WERI-Rb-1 (cell line): Measurements from ENCODE around the gene TNXB.

ENCODE experiments used
- DNase-seq: peaks from one replicate; pipeline ENCODE4 v3.0.0-alpha.2; 2020
- H3K27ac ChIP-seq: fragments of 250-450 bp; sonication (Bioruptor Pico); 2 replicates; pipeline ENCODE4 v1.5.1; 2020; ENCODE audit warnings: mild to moderate bottlenecking, moderate library complexity
- H3K27me3 ChIP-seq: fragments of 250-450 bp; sonication (Bioruptor Pico); 2 replicates; pipeline ENCODE4 v1.5.1; 2021; ENCODE audit warnings: mild to moderate bottlenecking, low read depth, moderate library complexity; ENCODE audit not compliant: insufficient read depth, severe bottlenecking
- H3K36me3 ChIP-seq: fragments of 250-450 bp; sonication (Bioruptor Pico); 2 replicates; pipeline ENCODE4 v1.5.1; 2020; ENCODE audit warnings: mild to moderate bottlenecking, moderate library complexity
- H3K4me3 ChIP-seq: 2 replicates; pipeline ENCODE4 v1.5.1; 2011; ENCODE audit warnings: low read depth, mild to moderate bottlenecking, control low read depth, low read length
- H3K9me3 ChIP-seq: fragments of 250-450 bp; sonication (Bioruptor Pico); 2 replicates; pipeline ENCODE4 v1.5.1; 2021; ENCODE audit warnings: mild to moderate bottlenecking, moderate library complexity; ENCODE audit not compliant: severe bottlenecking
- CTCF ChIP-seq: IDR thresholded peaks from 2 replicates; pipeline ENCODE4 v1.5.1; 2011; ENCODE audit warnings: low read depth, mild to moderate bottlenecking, control low read depth, inconsistent platforms, low read length

TNXB gene

GRCh38 chr6:32111424-32112066 is 2.4 kb upstream of the TNXB start:
- Histone ChIP-seq H3K36me3 (peaks cover 20% of the 10 kb centered on the region), H3K9me3 (no peaks in the 10 kb centered on the region), H3K27me3 (peaks cover 24% of the 10 kb centered on the region), H3K4me3 (no peak overlapping the region), H3K27ac (no peak overlapping the region)
- DNase-seq = no peak
- no peak for TF ChIP-seq CTCF

DNA sequence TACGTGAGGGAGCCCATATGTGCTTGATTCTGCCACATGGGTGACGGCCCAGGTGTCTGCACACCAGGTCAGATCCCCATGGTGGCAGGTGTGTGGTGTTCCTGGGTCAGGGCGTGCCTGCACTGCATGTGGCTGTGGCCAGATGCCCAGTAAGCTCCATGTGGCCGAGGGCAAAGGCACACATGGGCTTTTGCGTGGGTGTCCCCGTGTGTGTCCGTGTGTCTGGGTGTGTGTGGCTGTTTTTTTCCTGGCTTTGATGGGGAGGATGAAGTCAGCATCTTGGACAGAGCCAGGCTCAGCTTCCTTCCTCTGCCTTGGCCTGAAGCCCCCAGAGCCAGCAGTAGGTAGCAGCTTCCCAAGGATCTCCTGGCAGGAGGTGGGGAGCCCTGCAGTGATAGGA is 1.5 kb upstream of the TNXB start:
- Histone ChIP-seq H3K9me3 (no peaks in the 10 kb centered on the region), H3K36me3 (peaks cover 11% of the 10 kb centered on the region), H3K4me3 (no peak overlapping the region), H3K27ac (no peak overlapping the region), H3K27me3 (peaks cover 25% of the 10 kb centered on the region)
- TF ChIP-seq CTCF = no peak
- no peak for DNase-seq

GRCh38 chr6:32109765-32110160 is 625 bp upstream of the TNXB start:
- Histone ChIP-seq H3K36me3 (peaks cover 5% of the 10 kb centered on the region), H3K27ac (no peak overlapping the region), H3K27me3 (peaks cover 25% of the 10 kb centered on the region), H3K4me3 (no peak overlapping the region), H3K9me3 (no peaks in the 10 kb centered on the region)
- TF ChIP-seq CTCF = no peak
- no peak for DNase-seq

DNA sequence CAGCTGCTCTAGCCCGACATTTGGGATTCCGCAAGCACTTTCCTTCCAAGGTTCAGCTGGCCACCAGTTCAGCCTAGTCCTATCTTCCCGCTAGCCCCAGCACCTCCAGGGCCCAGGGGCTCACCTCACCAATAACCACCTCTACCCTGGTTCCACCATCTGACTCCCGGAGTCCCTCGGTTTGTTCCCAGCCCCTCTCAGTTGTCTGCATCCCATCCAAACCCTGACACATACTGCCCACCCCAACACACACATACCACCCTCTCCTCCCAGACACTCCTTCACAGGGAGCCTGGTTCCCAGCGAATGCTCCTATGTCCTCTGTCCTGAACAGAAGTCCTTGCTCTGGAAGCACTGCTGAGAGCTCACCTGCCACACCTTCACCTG is 418 bp downstream of the TNXB start:
- no peak for TF ChIP-seq CTCF
- Histone ChIP-seq H3K36me3 (0 out of 2 replicates have a peak, but pooled peaks cover 3% of the 10 kb centered on the region), H3K27me3 (peaks cover 25% of the 10 kb centered on the region), H3K9me3 (no peaks in the 10 kb centered on the region), H3K27ac (no peak overlapping the region), H3K4me3 (no peak overlapping the region)
- DNase-seq = no peak

GRCh38 chr6:32108094-32108627 is 977 bp downstream of the TNXB start:
- Histone ChIP-seq H3K27ac (no peak overlapping the region), H3K4me3 (no peak overlapping the region), H3K36me3 (0 out of 2 replicates have a peak, but pooled peaks cover under 1% of the 10 kb centered on the region), H3K27me3 (peaks cover 25% of the 10 kb centered on the region), H3K9me3 (no peaks in the 10 kb centered on the region)
- no peak for TF ChIP-seq CTCF
- DNase-seq = no peak

- H3K27ac ChIP-seq = no peak overlapping the region
- no peak for DNase-seq
- no peaks in the 10 kb centered on the region for H3K36me3 ChIP-seq
- TF ChIP-seq CTCF = no peak
- H3K9me3 ChIP-seq = no peaks in the 10 kb centered on the region
- peaks cover 25% of the 10 kb centered on the region for H3K27me3 ChIP-seq
- H3K4me3 ChIP-seq = no peak overlapping the region
These were observed 1.7 kb downstream of the TNXB start for GRCh38 chr6:32107406-32107805.
